IMR-90 (cell line): ENCODE data around the gene MCF2L.

Source experiments
- CTCF ChIP-seq: conservative IDR thresholded peaks from 2 replicates; pipeline ENCODE4 v1.5.1; 2012; ENCODE audit warnings: mild to moderate bottlenecking, low read depth, low read length, improper control_type of control experiment
- RFX5 ChIP-seq: IDR thresholded peaks from 2 replicates; pipeline ENCODE4 v1.8.0; 2012; ENCODE audit warnings: low read depth, mild to moderate bottlenecking, low read length, moderate library complexity
- TF ChIP-seq, protein P1 (sequence below): fragments of 150-350 bp; IDR thresholded peaks from 2 replicates; pipeline ENCODE4 v1.6.1; 2016; ENCODE audit warnings: low read depth, mild to moderate bottlenecking, low read length, moderate library complexity, borderline replicate concordance

- no peak for TF ChIP-seq CTCF
- TF ChIP-seq, protein P1, sequence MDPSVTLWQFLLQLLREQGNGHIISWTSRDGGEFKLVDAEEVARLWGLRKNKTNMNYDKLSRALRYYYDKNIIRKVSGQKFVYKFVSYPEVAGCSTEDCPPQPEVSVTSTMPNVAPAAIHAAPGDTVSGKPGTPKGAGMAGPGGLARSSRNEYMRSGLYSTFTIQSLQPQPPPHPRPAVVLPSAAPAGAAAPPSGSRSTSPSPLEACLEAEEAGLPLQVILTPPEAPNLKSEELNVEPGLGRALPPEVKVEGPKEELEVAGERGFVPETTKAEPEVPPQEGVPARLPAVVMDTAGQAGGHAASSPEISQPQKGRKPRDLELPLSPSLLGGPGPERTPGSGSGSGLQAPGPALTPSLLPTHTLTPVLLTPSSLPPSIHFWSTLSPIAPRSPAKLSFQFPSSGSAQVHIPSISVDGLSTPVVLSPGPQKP: no peak
- TF ChIP-seq RFX5: no peak
Measured at GRCh38 chr13:112974125-112974524, 5.1 kb downstream of the MCF2L start.
